CD14-positive monocyte (primary cell): ENCODE measurements around the gene FNDC3B. TPM values are rescaled to one million over a fixed set of nuclear protein-coding genes. Genes with fewer than 3 reads are reported as not detected.

Experiments
- DNase-seq, 3 donors: peaks; one replicate each; pipeline ENCODE4 v3.0.0-alpha.2; 2011 to 2022
- H2AFZ ChIP-seq: 2 replicates; pipeline ENCODE4 v1.6.0; 2012; ENCODE audit warnings: mild to moderate bottlenecking, low read depth, low read length, inconsistent platforms; ENCODE audit not compliant: insufficient read depth, poor library complexity, severe bottlenecking
- H3K27ac ChIP-seq, 2 donors: 1 replicate in 1 of 2; 2 replicates in 1 of 2; pipeline ENCODE4 v1.5.1; 2012 to 2013; ENCODE audit warnings: low read length in 2 of 2, control low read depth in 1 of 2, inconsistent platforms in 1 of 2, low read depth in 1 of 2, mild to moderate bottlenecking in 1 of 2
- H3K27me3 ChIP-seq, 2 donors: one replicate each; pipeline versions ENCODE4 v1.6.0 to v1.6.1; 2011 to 2013; ENCODE audit warnings: low read length in 2 of 2; ENCODE audit not compliant: control insufficient read depth in 2 of 2, insufficient read depth in 2 of 2
- H3K36me3 ChIP-seq, 2 donors: replicated peaks in 1 of 2; 1 replicate in 1 of 2; 2 replicates in 1 of 2; pipeline versions ENCODE4 v1.5.1 to v1.6.1; 2012 to 2013; ENCODE audit warnings: low read length in 2 of 2, control low read depth in 1 of 2, inconsistent platforms in 1 of 2, mild to moderate bottlenecking in 1 of 2; ENCODE audit not compliant: insufficient read depth in 2 of 2, control insufficient read depth in 1 of 2
- H3K4me1 ChIP-seq, 2 donors: 1 replicate in 1 of 2; 2 replicates in 1 of 2; pipeline versions ENCODE4 v1.5.1 to v1.6.1; 2012 to 2013; ENCODE audit warnings: low read length in 2 of 2, control low read depth in 1 of 2, inconsistent platforms in 1 of 2, mild to moderate bottlenecking in 1 of 2, moderate library complexity in 1 of 2; ENCODE audit not compliant: insufficient read depth in 2 of 2, control insufficient read depth in 1 of 2
- H3K4me2 ChIP-seq: replicated peaks from 2 replicates; pipeline ENCODE3; 2012; ENCODE audit warnings: low read length, moderate library complexity, mild to moderate bottlenecking; ENCODE audit not compliant: poor library complexity, severe bottlenecking; ENCODE audit errors: extremely low read depth
- H3K4me3 ChIP-seq, 3 experiments: fragments of 200-600 bp in 1 of 3; sonication (generic) in 1 of 3; replicated peaks in 1 of 3; 1 replicate in 2 of 3; 2 replicates in 1 of 3; pipeline ENCODE4 v1.5.1; 2011 to 2013; ENCODE audit warnings: low read length in 3 of 3, mild to moderate bottlenecking in 3 of 3, control low read depth in 2 of 3, low read depth in 2 of 3, inconsistent platforms in 1 of 3, moderate library complexity in 1 of 3
- H3K79me2 ChIP-seq: 2 replicates; pipeline ENCODE4 v1.6.0; 2012; ENCODE audit warnings: mild to moderate bottlenecking, control low read depth, inconsistent platforms, low read length, moderate library complexity; ENCODE audit not compliant: insufficient read depth
- H3K9ac ChIP-seq: 2 replicates; pipeline ENCODE4 v1.6.0; 2017; ENCODE audit warnings: low read length, mild to moderate bottlenecking; ENCODE audit not compliant: insufficient read depth, poor library complexity, severe bottlenecking
- H3K9me3 ChIP-seq, 2 donors: replicated peaks in 1 of 2; 1 replicate in 1 of 2; 2 replicates in 1 of 2; pipeline versions ENCODE4 v1.5.1 to v1.6.1; 2012 to 2013; ENCODE audit warnings: low read length in 2 of 2, control low read depth in 1 of 2; ENCODE audit not compliant: control insufficient read depth in 1 of 2, insufficient read depth in 1 of 2
- H4K20me1 ChIP-seq: 2 replicates; pipeline ENCODE4 v1.6.0; 2012; ENCODE audit warnings: mild to moderate bottlenecking, low read length, control low read depth, moderate library complexity; ENCODE audit not compliant: insufficient read depth
- H3K27ac Mint-ChIP-seq, 7 donors: one replicate each; pipeline ENCODE4 v1.8.0; 2020; ENCODE audit warnings: mild to moderate bottlenecking in 7 of 7, mixed read lengths in 7 of 7, moderate library complexity in 6 of 7, inconsistent platforms in 2 of 7
- H3K27me3 Mint-ChIP-seq, 3 donors: one replicate each; pipeline ENCODE4 v1.8.0; 2021 to 2022; ENCODE audit warnings: low read depth in 3 of 3, mild to moderate bottlenecking in 3 of 3, mixed read lengths in 3 of 3, moderate library complexity in 3 of 3, inconsistent platforms in 1 of 3
- H3K36me3 Mint-ChIP-seq, 2 donors: one replicate each; pipeline ENCODE4 v1.8.0; 2020; ENCODE audit warnings: mixed read lengths in 2 of 2, inconsistent platforms in 1 of 2, mild to moderate bottlenecking in 1 of 2
- H3K4me1 Mint-ChIP-seq: one replicate; pipeline ENCODE4 v1.8.0; 2020; ENCODE audit warnings: mild to moderate bottlenecking, mixed read lengths
- H3K4me3 Mint-ChIP-seq, 2 donors: one replicate each; pipeline ENCODE4 v1.8.0; 2020; ENCODE audit warnings: mild to moderate bottlenecking in 2 of 2, mixed read lengths in 2 of 2, moderate library complexity in 1 of 2
- H3K9me3 Mint-ChIP-seq, 7 donors: one replicate each; pipeline ENCODE4 v1.8.0; 2020 to 2022; ENCODE audit warnings: mixed read lengths in 7 of 7, mild to moderate bottlenecking in 6 of 7, moderate library complexity in 6 of 7, inconsistent platforms in 2 of 7
- CTCF ChIP-seq: fragments of 200-600 bp; IDR thresholded peaks from one replicate; pipeline ENCODE4 v1.8.0; 2022; ENCODE audit warnings: antibody characterized with exemption, mild to moderate bottlenecking
- WGBS: methylation state at CpG from one replicate; pipeline ENCODE4 v1.1.5; 2013; ENCODE audit warnings: missing lambda C conversion rate; ENCODE audit not compliant: insufficient coverage; 5-methylcytosine and 5-hydroxymethylcytosine counted together
- intact Hi-C, 2 donors: fragments of 100-400 bp; cut with micrococcal nuclease; formaldehyde crosslinking; loops; one replicate each; pipeline versions ENCODE4 v1.15.0 to v1.15.1; 2023
- polyA plus RNA-seq, 3 donors: library from polyadenylated mRNA; depleted of rRNA in 1 of 3; unstranded in 2 of 3; stranded (reverse) in 1 of 3; fragments of 300-500 nt in 2 of 3; fragments of >200 nt in 1 of 3; fragmentation: Illumina TruSeq in 2 of 3; gene quantifications; 1 replicate in 2 of 3; 2 replicates in 1 of 3; pipeline ENCODE4 v1.2.3, GENCODE V29; 2012 to 2021

The FNDC3B gene
- polyA plus RNA-seq, 3 donors: 19.6 to 36.1 (median 25.7) TPM

DNA sequence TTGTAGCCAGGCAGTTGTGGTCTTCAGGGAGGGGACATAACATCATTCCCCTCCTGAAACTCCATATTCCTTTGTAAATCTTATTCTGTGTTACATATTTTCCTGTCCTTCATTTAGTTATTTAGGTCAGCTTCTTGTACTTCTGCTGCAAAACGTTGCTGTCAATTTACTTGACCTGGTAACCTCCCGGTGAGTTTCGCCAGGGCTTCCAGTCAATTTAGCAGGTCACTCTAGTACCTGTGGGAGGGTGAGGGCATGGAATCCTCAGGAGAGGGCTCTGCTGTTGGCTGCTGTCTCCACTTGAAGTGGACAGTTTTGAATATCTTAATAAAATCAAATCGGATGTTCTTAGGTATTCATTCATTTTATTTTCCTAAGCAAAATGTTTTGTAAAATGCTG, 29.6 kb downstream of the FNDC3B start:
- Mint-ChIP-seq H3K4me3 (no peak overlapping the region), H3K36me3 (peaks cover 24 to 44% of the 10 kb centered on the region in 2 donors), H3K27me3 (no peaks in the 10 kb centered on the region), H3K9me3 (peaks cover 0 to 2% (median 0%) of the 10 kb centered on the region in 7 donors), H3K4me1 (peaks cover 90% of the 10 kb centered on the region), H3K27ac (peak overlapping the region in 4 of 7 donors; percentile 43 to 73 (median 60))
- H3K4me1 ChIP-seq: peaks cover 70 to 82% of the 10 kb centered on the region in 2 donors
- peaks cover 0 to 3% of the 10 kb centered on the region in 2 donors for H3K36me3 ChIP-seq
- intact Hi-C loops: no loop called here
- H3K4me3 ChIP-seq: no peak overlapping the region
- no peak overlapping the region for H3K4me2 ChIP-seq
- peaks cover 71% of the 10 kb centered on the region for H4K20me1 ChIP-seq
- no peak overlapping the region for H3K27ac ChIP-seq
- H3K9me3 ChIP-seq: no peaks in the 10 kb centered on the region
- peaks cover 100% of the 10 kb centered on the region for H3K79me2 ChIP-seq
- no CpG with 5 or more reads among the region's 4 CpGs for WGBS
- TF ChIP-seq CTCF: no peak
- no peak overlapping the region for H2AFZ ChIP-seq
- no peaks in the 10 kb centered on the region for H3K27me3 ChIP-seq
- no peak overlapping the region for H3K9ac ChIP-seq
- no peak for DNase-seq

GRCh38 chr3:172069478-172069877, 30.1 kb downstream of the FNDC3B start:
- H3K9ac ChIP-seq: no peak overlapping the region
- no peaks in the 10 kb centered on the region for H3K27me3 Mint-ChIP-seq
- H3K4me3 Mint-ChIP-seq: no peak overlapping the region
- no peak overlapping the region for H3K4me3 ChIP-seq
- peaks cover 19 to 39% of the 10 kb centered on the region in 2 donors for H3K36me3 Mint-ChIP-seq
- H3K79me2 ChIP-seq: peaks cover 100% of the 10 kb centered on the region
- no peak overlapping the region for H2AFZ ChIP-seq
- no peak overlapping the region for H3K4me2 ChIP-seq
- peak overlapping the region in 1 of 2 donors; percentile 71 for H3K27ac ChIP-seq
- WGBS: 60% methylated on average over 1 of the region's 3 CpGs
- peak overlapping the region in 3 of 7 donors; percentile 30 to 43 (median 38) for H3K27ac Mint-ChIP-seq
- H3K9me3 ChIP-seq: no peaks in the 10 kb centered on the region
- H3K27me3 ChIP-seq: no peaks in the 10 kb centered on the region
- H3K4me1 Mint-ChIP-seq: peaks cover 90% of the 10 kb centered on the region
- H3K36me3 ChIP-seq: no peaks in the 10 kb centered on the region
- peaks cover 72% of the 10 kb centered on the region for H4K20me1 ChIP-seq
- no peak for DNase-seq
- H3K4me1 ChIP-seq: peaks cover 71 to 82% of the 10 kb centered on the region in 2 donors
- no peak for TF ChIP-seq CTCF
- intact Hi-C loops: no loop called here
- no peaks in the 10 kb centered on the region for H3K9me3 Mint-ChIP-seq
